GM18870 (cell line): Measurements from ENCODE around the gene MT1M.
"Not testable (repeated sequence)": the region's sequence is repeated elsewhere in the genome, so short reads cannot be mapped to it uniquely, and the experiment has no call there.

ENCODE experiments used
- ATAC-seq: cut with Tn5 transposase; IDR thresholded peaks from one replicate; pipeline ENCODE4 v1.9.1; 2021; ENCODE audit warnings: moderate library complexity; ENCODE audit not compliant: unreplicated experiment

The MT1M gene

DNA sequence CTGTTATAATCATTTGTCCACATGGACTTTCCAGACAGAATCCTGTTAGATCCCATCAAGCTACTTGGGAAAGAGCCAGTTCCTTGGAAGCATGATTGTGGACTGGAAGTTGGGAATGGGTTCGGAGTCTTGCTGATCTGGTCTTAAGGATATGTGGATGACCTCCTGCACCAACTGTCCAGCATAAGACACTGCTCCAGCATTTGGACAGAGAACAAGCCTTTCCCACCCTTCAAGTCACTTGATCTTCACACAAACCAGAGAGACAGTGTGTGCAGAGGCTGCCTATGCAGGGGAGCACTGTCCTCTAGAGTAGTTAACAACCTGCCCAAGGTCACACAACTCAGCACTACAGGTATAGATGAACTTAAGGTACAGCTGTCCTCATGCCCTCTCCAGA lies 13.4 kb downstream of the MT1M start:
- ATAC-seq = no peak

DNA sequence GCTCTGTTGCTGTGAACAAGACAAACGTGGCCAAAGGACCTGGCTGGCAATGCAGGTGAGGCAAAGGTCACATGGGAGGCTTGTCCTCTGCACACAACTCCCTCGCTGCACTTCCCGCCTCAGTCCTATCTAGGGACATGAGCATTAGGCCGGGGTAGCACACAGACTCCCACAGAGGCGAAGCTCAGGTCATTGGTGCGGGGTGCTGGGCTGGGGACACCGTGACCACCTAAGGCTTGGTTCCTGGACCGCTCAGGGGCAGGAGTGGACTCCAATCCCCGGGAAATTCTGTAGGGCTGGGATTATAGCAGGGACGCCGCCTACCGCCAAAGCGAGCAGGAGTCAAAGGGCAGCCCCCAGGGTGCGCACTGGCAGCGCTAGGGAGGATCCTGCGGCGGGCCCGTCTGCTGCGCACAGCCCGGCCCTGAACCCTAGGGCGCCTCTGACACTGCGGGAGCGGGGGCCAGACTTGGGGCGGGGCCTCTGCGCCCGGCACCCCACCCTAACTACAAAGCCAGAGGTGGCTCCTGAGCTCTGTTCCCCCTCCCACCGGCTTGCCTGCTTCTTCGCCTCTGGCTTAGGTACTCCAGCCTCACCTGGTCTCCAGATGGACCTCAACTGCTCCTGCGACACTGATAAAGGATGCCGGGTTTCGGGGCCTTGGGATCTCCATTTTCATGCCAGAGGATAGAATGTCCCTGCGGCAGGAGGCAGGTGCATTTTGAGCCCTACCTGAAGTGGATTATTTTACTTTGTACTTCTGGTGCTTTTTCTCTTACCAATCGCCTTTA lies 15.4 kb downstream of the MT1M start:
- ATAC-seq = no peak

DNA sequence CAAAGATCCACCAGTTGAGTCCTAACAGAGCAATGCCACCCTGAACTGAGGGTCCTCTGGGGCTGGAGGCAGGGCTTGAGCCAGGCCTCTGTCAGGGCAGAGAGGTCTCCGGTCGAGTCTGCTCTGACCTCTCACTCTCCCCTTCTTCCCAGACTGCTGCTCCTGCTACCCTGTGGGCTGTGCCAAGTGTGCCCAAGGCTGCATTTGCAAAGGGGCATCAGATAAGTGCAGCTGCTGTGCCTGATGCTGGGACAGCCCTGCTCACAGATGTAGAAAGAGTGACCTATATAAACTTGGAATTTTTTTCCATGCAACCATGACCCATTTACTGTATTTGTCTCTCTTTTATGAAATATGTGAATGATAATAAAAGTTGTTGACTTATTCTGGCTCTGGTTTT lies 16.8 kb downstream of the MT1M start:
- ATAC-seq = no peak

DNA sequence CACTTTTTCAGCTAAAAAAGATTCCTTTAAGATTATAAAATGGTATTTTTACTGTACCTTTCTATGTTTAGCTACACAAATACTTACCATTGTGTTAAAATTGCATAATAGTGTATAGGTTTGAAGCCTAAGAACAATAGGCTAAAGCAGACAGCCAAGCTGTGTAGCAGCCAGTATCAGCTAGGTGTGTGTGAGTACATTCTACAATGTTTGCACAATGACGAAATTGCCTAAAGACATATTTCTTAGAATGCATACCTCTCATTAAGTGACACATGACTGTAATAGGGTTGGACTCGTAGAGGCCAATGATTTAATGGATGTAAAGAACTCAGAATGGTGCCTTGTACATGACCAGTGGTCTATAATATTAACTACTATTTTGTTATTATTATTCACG lies 17.4 kb downstream of the MT1M start:
- no peak for ATAC-seq

DNA sequence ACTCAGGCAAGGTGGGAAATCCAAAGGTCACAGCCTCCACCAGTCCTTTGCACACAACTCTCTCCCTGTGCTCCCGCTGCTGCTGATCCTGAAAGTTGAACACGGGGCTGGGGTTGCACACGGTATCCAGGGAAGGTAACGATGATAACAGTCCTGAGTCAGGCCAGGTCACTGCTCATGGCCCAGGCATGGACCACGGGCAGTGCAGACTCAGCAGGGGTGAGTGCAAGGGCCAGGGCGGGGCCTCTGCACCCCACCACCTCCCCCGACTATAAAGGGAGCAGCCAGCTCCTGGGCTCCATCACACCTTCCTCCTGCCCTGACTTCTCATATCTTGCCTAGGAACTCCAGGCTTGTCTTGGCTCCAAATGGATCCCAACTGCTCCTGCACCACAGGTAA lies 19.1 kb downstream of the MT1M start, which contains the start of gene MT1B:
TSS of gene MT1B (plus strand) at position 301 of the 400 bp plus-strand sequence. CDS start at position 369, 68 bp downstream.
- no peak for ATAC-seq

DNA sequence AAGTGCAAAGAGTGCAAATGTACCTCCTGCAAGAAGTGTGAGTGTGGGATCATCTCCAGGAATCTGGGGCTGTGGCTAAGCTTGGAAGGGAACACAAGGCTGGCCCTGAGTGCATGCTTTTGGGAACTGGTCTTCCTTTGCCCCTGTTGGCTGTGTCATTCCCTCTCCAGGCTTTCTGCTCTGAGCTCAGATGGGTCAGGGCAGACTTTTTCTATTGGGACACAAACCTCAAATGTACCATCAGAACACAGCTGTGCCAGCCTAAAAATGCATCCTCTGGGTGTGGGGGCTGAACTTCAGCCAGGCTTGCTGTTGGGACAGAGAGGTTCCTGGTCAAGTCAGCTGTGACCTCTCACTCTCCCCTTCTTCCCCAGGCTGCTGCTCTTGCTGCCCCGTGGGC lies 20.1 kb downstream of the MT1M start:
- no peak for ATAC-seq

DNA sequence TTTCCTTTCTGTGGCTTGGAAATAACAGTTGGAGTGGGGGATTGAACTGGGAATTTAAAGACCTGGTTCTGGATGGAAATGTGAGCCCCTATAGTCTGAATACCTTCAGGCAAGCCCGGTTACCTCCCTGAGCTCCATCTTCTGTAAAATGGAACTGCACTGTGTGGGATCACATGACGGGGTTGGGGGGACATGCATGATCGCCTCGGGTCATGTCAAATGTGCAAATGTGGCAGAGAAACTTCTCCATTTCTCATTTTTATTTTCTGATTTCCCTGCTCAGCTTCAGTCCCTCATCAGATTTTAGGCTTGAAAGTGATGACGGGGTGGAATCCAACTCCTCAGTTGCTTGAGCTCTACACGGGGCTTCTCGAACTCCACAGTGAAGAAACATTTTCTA lies 20.8 kb downstream of the MT1M start:
- ATAC-seq = no peak

DNA sequence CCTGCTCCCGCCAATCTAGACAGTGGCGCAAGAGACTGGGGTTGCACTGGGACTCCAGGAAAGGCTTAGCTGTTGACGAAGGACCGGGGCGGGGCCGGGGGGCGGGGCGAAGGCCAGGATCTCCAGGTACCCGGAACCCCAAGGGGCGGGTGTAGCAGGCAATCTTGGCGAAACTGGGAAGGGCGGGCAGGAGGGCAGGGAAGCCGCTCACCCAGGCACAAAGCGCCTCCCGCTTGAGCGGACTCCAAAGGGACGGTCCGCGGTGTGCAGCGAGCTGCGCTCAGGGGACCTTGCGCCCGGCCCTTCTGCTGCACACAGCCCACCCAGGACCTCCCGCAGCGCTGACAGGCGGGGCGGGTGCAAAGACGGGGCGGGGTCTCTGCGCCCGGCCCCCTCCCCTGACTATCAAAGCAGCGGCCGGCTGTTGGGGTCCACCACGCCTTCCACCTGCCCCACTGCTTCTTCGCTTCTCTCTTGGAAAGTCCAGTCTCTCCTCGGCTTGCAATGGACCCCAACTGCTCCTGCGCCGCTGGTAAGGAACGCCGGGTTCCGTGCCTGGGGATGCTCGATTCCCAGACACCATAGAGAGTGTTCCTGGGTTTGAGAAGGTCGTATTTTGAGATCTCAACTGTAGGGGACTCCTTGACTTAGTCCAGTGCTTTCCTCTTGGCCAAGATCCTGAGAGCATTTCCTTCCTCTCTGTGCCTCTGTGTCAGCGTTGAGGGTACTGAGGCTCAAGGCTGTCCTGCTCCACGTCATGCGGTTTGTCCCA lies 25.3 kb downstream of the MT1M start, which contains the start of gene MT1F:
TSS of gene MT1F (plus strand) at position 405 of the 772 bp plus-strand sequence. CDS start at position 505, 100 bp downstream.
- ATAC-seq = no peak

DNA sequence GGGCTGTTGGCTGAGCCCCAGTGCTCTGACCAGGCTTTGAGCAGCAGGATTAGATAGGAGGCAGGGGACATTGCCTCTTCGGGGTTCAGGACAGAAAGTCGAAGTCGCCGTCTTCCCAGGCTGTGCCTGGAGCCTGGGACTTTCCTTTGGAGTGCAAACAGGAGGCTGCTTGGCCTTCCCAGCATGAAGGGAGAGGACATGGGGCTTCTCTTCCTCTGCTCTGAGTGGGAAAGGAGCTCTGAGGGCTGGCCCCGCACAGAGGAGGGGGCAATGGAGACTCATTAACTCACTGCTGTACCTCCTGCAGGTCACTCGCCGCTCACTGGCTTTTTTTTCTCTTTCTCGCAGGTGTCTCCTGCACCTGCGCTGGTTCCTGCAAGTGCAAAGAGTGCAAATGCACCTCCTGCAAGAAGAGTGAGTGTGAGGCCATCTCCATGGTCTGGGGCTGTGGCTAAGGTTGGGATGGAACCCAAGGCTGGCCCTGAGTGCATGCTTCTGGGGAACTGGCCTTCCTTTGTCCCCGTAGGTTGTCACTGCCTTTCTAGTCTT lies 25.9 kb downstream of the MT1M start:
- no peak for ATAC-seq

DNA sequence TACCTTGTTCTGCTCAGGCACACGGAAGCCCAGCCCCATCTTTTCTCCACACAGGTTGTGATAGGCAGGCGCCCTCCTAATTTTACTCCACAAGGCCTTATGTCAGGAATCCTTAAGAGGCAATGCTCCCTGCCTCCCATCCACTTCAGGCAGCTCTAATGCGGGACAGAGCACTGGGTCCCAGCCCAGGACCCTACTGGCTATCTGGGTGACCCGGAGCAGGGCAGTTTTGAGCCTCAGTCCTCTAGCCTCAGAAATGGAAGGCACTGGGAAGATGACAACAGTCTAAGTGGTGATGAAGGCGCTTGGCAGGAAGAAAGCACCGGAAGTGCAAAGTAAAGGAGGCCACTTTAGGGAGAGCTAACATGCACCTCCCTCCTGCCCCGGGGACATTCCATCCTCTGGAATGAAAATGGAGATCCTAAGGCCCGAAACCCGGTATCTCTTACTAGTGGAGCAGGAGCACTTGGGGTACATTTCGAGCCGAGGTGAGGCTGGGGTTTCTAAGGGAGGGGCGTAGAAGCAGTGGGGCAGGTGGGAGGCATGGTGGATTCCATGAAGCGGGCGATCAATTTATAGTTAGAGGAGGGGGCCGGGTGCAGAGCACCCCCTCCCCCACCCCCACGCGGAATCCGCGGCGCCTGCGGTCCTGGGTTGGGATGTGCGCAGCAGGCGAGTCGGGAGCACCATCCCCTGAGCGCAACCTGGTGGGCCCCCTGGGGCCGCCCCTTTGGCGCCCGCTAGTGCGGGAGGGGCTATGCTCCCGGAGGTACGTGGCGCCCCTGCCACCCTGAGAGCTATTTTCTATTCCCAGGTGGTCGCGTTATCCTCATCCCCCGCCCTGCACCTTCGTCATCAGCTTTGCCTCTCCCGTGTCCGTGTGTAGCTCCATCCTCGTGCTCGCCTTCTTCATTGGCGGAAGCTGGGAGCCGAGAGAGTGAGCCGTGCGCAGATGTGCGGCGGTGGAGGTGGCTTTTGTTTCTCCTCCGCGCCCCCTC lies 30.2 kb downstream of the MT1M start:
- ATAC-seq = no peak

DNA sequence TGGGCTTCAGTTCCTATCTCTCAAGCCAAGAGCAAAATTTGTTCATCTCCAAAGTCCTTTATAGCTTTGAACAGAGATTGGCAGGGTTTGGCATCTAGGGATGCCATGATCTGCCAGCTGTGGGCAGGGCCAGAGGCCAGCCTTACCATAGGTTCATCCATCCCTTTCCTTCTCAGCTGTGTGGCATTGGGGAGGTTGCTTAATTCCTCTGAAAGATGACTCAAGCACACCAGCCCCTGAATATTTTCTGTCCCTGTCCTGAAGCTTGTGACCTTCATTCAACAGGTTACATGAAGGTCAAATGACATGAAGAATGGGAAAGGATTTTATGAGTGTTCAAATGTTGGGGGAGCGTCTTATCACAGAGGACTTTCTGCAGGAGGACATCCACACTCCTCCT lies 32.0 kb downstream of the MT1M start:
- ATAC-seq = no peak

DNA sequence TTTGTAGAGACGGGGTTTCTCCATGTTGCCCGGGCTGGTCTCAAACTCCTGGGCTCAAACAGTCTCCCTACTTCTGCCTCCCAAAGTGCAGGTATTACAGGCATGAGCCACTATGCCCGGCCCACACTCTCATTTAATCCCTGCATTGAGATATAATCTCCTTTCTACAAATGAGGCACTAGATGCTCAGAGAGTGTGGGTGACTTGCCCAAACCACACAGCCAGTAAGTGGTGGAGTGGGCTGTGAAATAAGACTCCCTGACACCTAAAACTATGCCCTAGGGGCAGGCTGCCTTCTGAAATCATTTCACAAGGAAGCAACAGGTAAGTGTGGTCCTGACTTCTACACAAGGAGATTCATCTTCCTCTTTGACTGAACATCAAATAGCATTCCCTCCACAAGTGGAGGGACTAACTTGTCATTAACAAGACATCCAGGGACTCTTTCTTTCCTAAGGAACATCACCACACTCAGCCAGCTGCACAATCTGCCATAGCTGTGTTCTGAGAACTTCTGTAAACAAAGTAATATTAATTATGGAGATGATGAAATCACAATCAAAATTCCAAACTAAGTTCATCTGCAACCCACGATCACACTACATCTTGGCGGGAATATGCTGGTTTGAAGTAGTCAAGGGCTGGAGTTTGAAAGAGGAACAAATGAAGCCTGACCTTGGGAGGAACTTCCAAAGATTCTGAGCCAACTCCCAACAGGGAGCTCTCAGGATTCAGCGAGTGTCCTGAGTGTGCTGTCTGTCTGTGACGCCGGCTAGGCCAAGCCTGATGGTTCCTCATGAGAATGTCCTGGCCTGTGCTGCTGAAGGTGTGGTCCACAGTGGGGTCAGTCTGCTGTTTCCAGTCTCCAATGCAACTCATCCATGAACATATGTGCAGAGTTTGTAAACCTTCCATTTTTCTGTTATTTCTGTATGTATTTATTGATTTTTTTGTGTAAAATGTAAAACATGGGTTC lies 33.1 kb downstream of the MT1M start:
- ATAC-seq = not testable (repeated sequence)

DNA sequence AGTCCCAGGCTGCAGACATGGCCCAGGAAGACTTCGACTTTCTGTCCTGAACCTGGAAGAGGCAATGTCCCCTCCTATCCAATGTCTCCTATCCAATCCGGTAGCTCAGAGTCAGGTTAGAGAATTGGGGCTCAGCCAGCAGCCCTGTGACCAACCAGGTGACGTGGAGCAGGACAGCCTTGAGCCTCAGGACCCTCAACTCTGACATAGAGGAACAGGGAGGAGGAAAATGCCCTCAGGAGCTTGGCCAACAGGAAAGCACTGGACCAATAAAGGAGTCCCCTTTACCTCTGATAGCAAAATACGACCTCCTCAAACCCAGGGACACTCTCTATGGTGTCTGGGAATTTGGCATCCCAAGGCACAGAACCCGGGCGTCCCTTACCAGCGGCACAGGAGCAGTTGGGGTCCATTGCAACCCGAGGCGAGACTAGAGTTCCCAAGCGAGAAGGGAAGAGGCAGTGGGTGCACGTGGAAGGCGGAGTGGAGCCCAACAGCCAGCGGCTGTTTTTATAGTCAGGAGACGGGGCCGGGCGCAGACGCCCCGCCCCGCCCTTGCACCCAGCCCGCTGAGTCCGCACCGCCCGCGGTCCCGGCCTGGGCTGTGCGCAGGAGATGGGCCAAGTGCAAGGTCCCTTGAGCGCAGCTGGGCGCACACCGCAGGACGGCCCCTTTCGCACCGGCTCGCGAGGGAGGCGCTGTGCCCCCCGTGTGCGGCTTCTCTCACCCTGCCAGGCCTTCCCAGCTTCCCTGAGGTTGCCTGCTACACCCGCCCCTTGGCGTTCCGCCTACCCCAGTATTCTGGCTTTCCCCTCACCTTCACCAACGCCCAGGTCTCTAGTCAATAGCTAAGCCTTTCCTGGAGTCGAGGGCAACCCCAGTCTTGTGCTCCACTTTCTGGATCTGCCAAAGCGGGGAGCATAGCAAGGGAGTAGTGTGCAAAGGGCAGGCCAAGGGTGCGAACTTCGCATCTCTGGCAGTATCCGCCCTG lies 35.4 kb downstream of the MT1M start, which contains the start of gene MT1G:
TSS of gene MT1G (minus strand) at position 485 of the 991 bp plus-strand sequence. CDS start at position 413, 72 bp downstream.
- ATAC-seq = no peak

DNA sequence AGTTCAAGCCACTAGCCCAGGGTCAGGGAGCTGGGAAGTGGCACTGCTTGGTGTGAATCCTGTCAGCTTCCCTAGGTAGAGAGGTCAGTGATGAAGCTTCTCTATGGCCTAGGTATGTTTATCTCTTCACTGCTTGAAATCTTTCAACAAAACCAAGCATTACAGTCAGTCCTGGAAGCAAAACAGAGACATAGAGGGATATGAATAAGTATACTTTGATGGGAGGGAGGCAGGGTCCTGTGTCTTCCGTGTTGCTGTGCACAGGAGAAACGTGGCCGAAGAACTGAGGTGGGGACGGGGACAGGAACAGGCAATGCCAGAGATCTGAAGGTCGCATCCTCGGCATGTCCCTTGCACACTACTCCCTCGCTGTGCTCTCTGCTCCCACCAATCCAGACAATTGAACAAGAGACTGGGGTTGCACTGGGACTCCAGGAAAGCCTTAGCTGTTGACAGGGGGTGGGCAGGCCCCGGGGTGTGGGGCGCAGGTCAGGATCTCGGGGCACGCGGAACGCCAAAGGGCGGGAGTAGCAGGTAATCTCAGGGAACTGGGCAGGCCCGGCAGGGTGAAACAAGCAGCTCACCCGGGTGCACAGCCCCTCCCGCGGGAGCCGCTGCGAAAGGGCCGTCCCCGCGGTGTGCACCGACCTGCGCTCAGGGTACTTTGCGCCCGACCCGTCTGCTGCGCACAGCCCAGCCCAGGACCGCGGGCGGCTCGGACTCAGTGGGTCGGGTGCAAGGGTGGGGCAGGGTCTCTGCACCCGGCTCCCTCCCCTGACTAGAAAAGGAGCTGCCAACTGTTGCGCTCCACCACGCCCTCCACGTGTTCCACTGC lies 36.8 kb downstream of the MT1M start, which contains the start of gene MT1H:
TSS of gene MT1H (plus strand) at position 810 of the 835 bp plus-strand sequence. CDS start 71 bp downstream, outside the sequence.
- no peak for ATAC-seq

DNA sequence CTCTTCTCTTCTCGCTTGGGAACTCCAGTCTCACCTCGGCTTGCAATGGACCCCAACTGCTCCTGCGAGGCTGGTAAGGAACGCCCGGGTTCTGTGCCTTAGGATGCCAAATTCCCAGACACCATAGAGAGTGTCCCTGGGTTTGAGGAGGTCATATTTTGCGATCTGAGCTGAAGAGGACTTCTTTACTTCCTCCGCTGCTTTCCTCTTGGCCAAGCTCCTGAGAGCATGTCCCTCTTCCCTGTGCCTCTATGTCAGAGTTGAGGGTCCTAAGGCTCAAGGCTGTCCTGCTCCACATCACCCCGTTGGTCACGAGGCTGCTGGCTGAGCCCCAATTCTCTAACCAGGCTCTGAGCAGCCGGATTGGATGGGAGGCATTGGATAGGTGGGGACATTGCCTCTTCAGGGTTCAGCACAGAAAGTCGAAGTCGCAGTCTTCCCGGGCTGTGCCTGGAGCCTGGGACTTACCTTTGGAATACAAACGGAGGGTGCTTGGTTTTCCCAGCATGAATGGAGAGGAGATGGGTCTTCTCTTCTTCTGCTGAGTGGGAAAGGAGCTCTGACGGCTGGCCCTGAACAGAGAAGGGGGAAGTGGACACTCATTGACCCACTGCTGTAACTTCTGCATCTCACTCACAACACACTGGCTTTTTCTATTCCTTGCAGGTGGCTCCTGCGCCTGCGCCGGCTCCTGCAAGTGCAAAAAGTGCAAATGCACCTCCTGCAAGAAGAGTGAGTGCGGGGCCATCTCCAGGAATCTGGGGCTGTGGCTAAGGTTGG lies 37.6 kb downstream of the MT1M start:
- no peak for ATAC-seq

DNA sequence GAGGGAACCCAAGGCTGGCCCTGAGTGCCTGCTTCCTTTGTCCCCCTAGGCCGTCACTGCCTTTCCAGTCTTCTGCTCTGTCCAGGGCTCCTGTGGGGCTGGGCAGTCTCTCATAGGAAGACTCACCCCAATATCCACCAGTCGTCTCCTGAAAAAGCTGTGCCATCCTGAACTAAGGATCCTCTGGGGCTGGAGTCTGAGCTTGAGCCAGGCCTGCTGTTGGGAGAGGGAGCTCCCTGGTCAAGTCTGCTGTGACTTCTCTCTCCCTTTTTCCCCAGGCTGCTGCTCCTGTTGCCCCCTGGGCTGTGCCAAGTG lies 38.1 kb downstream of the MT1M start:
- ATAC-seq = no peak
